ENCODE measurements around the gene FGF22. TPM values are rescaled to one million over a fixed set of nuclear protein-coding genes. Genes with fewer than 3 reads are reported as not detected.
"Not testable (repeated sequence)": the region's sequence is repeated elsewhere in the genome, so short reads cannot be mapped to it uniquely, and the experiment has no call there.

Gene FGF22
- total RNA-seq, 8 experiments from 2014 or later, result 0.11 to 2.3 (median 0.51) TPM

DNA sequence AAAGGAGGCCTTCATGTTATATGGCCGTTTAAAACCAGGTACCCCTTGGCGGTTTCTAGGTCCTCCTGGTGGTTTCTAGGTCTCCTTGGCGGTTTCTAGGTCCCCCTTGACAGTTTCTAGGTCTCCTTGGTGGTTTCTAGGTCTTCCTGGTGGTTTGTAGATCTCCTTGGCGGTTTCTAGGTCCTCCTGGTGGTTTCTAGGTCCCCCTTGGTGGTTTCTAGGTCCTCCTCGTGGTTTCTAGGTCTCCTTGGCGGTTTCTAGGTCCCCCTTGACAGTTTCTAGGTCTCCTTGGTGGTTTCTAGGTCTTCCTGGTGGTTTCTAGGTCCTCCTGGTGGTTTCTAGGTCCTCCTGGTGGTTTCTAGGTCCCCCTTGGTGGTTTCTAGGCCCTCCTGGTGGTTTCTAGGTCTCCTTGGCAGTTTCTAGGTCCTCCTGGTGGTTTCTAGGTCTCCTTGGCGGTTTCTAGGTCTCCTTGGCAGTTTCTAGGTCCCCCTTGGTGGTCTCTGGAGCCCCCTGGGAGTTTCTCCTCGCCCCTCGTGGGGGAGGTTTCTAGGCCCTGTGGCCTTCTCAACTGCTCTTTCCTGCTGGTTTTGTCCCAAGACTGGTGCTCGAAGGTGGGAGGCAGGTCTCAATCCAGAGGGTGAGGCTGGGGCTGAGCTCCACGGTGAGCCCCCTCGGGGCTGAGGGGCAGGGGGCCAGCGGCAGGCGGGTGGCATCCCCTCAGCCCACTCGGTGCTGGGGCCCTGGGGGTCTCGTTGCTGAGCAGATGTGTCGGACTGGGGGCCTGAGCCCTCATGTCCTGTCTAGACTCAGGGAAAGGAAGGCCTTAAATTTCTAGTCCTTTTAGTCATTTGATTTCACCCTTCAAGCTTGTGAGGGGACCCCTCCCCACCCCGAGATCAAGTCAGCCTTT, 42.0 kb upstream of the FGF22 start:
- Histone ChIP-seq H3K27ac (no peak overlapping the region), H3K4me1 (replicated peaks in 1 of 2) (no peaks in the 10 kb centered on the region), H3K4me3 (no peak overlapping the region)
- 0 to 74% (median 48%) methylated on average over 1 to 9 of the region's 18 CpGs; no CpG with 5 or more reads in 5 of the 10 experiments for WGBS, 10 experiments
- in situ Hi-C loops (cut with MboI; ENCODE audit: low pct_unique_long_range_greater_than_20kb in 2 of 9, low sequenced_read_pairs in 9 of 9, unreplicated experiment in 9 of 9), result loop anchor here in 2 of 9 experiments (25.0 kb wide), 1 partner anchor 140 kb away; no protein-coding TSS in a partner anchor
- ATAC-seq (replicated peaks in 6 of 8), result no peak

DNA sequence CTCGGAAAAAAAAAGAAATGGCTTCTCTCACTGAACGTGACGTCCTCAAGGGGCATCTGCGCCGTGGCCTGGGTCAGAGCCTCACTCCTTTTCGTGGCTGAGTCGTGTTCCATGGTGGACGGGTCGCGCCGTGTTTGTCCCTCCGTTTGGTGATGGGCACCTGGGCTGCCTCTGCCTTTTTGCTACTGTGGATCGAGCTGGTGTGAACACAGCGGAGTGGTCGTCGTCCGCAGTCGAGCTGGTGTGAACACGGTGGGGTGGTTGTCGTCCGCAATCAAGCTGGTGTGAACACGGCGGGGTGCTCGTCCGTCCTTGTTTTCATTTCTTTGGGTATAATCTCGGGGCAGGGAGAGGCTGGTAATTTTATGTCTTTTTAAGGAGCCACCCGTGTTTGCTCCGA, 38.4 kb upstream of the FGF22 start:
- no peak for ATAC-seq (replicated peaks in 6 of 8)

DNA sequence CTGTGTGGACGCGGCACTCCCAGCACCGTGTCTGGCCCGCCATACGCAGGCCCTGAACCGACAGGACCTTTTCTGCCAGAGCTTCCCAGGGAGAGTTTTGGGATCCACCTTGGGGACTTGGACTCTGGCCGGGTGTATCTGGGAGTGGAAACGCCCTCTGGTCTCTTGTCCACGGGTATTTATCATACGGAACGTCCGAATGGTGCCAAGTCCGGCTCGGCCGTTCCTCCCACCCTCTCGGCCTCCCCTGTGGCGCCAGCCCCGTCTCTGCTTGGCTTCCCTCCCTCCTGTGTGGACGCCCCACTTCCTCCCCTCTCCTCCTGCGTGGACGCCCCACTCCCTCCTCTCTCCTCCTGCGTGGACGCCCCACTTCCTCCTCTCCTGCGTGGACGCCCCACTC, 37.9 kb upstream of the FGF22 start:
- no peak for ATAC-seq (replicated peaks in 6 of 8)
- no peaks in the 10 kb centered on the region for H3K4me1 ChIP-seq (replicated peaks in 1 of 2)
- no peak overlapping the region for H3K4me3 ChIP-seq
- in situ Hi-C loops (cut with MboI; ENCODE audit: low pct_unique_long_range_greater_than_20kb in 2 of 9, low sequenced_read_pairs in 9 of 9, unreplicated experiment in 9 of 9), result no loop called here
- 80 to 90% (median 80%) methylated on average over 2 to 3 of the region's 25 CpGs; no CpG with 5 or more reads in 7 of the 10 experiments for WGBS, 10 experiments
- H3K27ac ChIP-seq, result no peak overlapping the region

More for the DNA sequence above, 38.4 kb upstream of the FGF22 start:
- H3K4me1 ChIP-seq (replicated peaks in 1 of 2), result no peaks in the 10 kb centered on the region
- WGBS, 10 experiments, result 60 to 92% (median 82%) methylated on average over 1 to 14 of the region's 28 CpGs; no CpG with 5 or more reads in 3 of the 10 experiments
- in situ Hi-C loops (cut with MboI; ENCODE audit: low pct_unique_long_range_greater_than_20kb in 2 of 9, low sequenced_read_pairs in 9 of 9, unreplicated experiment in 9 of 9), result no loop called here
- no peak overlapping the region for H3K4me3 ChIP-seq
- no peak overlapping the region for H3K27ac ChIP-seq

DNA sequence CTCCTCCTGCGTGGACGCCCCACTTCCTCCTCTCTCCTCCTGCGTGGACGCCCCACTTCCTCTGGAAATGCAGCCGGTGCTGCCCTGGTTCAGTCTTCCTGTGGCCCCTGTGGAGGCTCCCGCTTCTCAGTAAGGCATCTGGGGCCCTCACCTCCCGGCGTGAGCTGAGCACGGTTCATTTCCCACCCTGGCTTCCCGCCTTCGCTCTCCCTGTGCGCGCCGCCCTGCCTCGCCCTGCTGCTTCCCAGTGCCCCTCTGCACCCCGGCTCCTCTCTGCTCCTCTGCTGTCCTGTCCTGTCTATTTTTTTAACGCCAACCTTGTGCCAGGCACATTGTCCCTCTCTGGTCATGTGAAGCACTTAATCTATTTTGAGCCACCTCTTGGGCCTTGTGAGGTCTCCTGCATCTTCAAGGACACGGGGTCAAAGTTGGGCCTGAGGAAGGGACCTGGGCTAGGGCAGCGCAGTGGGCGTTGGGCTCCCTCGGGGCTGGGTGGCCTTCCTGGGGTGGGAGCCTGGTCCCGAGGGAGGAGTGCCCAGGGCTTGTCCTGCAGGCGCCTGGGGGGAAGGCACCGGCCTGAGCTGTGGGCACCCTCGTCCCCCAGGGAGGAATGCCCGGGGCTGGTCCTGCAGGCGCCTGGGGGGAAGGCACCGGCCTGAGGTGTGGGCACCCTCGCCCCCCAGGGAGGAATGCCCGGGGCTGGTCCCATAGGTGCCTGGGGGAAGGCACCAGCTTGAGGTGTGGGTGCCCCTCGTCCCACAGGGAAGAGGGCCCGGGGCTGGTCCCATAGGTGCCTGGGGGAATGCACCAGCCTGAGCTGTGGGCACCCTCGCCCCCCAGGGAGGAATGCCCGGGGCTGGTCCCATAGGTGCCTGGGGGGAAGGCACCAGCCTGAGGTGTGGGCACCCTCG, 37.0 kb upstream of the FGF22 start:
- Histone ChIP-seq H3K4me1 (replicated peaks in 1 of 2) (no peaks in the 10 kb centered on the region), H3K4me3 (no peak overlapping the region), H3K27ac (no peak overlapping the region)
- peak in 3 of 8 experiments; percentile 16 to 29 (median 19) for ATAC-seq (replicated peaks in 6 of 8)
- 60 to 100% (median 82%) methylated on average over 1 to 7 of the region's 35 CpGs; no CpG with 5 or more reads in 4 of the 10 experiments for WGBS, 10 experiments
- in situ Hi-C loops (cut with MboI; ENCODE audit: low pct_unique_long_range_greater_than_20kb in 2 of 9, low sequenced_read_pairs in 9 of 9, unreplicated experiment in 9 of 9), result no loop called here

DNA sequence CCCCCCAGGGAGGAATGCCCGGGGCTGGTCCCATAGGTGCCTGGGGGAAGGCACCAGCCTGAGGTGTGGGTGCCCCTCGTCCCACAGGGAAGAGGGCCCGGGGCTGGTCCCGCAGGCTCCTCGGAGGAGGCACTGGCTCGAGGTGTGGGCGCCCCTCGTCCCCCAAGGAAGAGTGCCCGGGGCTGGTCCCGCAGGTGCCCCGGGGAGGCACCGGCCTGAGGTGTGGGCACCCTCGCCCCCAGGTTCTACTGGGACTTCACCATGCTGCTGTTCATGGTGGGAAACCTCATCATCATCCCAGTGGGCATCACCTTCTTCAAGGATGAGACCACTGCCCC, 36.4 kb upstream of the FGF22 start:
- ATAC-seq (replicated peaks in 6 of 8), result peak in 3 of 8 experiments; percentile 3 to 21 (median 13)
- not testable (repeated sequence) for H3K4me1 ChIP-seq (replicated peaks in 1 of 2)

DNA sequence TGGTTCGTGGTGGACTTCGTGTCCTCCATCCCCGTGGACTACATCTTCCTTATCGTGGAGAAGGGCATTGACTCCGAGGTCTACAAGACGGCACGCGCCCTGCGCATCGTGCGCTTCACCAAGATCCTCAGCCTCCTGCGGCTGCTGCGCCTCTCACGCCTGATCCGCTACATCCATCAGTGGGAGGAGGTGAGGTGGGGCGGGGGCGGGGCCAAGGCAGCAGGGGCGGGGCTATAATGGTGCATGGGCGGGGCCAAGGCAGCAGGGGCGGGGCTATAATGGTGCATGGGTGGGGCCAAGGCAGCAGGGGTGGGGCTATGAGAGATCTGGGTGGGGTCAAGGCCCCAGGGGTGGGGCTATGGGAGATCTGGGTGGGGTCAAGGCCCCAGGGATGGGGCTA, 35.9 kb upstream of the FGF22 start:
- H3K4me1 ChIP-seq (replicated peaks in 1 of 2); ATAC-seq (replicated peaks in 6 of 8); H3K4me3 ChIP-seq; in situ Hi-C loops (cut with MboI; ENCODE audit: low pct_unique_long_range_greater_than_20kb in 2 of 9, low sequenced_read_pairs in 9 of 9, unreplicated experiment in 9 of 9); H3K27ac ChIP-seq: not testable (repeated sequence)
- 87% methylated on average over 4 of the region's 20 CpGs; no CpG with 5 or more reads in 9 of the 10 experiments for WGBS, 10 experiments

More for the DNA sequence above, 36.4 kb upstream of the FGF22 start:
- 80 to 100% methylated on average over 1 of the region's 13 CpGs; no CpG with 5 or more reads in 8 of the 10 experiments for WGBS, 10 experiments
- in situ Hi-C loops (cut with MboI; ENCODE audit: low pct_unique_long_range_greater_than_20kb in 2 of 9, low sequenced_read_pairs in 9 of 9, unreplicated experiment in 9 of 9); H3K4me3 ChIP-seq; H3K27ac ChIP-seq: not testable (repeated sequence)

DNA sequence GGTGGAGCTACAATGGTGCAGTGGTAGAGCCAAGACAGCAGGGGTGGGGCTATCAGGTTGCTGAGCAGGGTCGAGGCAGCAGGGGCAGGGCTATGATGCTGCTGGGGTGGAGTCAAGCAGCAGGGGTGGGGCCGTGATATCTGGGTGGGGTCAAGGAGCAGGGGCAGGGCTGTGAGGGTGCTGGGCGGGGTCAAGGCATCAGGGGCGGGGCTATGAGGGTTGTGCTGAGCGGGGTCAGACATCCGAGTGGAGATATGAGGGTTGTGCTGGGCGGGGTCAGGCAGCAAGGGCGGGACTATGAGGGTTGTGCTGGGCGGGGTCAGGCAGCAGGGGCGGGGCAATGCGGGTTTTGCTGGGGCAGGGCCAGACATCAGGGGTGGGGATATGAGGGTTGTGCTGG, 35.3 kb upstream of the FGF22 start:
- Histone ChIP-seq H3K4me3 (no peak overlapping the region), H3K27ac (no peak overlapping the region), H3K4me1 (replicated peaks in 1 of 2) (no peaks in the 10 kb centered on the region)
- in situ Hi-C loops (cut with MboI; ENCODE audit: low pct_unique_long_range_greater_than_20kb in 2 of 9, low sequenced_read_pairs in 9 of 9, unreplicated experiment in 9 of 9), result no loop called here
- WGBS, 10 experiments, result no CpG with 5 or more reads among the region's 11 CpGs
- peak in 7 of 8 experiments; percentile 28 to 88 (median 41) for ATAC-seq (replicated peaks in 6 of 8)

DNA sequence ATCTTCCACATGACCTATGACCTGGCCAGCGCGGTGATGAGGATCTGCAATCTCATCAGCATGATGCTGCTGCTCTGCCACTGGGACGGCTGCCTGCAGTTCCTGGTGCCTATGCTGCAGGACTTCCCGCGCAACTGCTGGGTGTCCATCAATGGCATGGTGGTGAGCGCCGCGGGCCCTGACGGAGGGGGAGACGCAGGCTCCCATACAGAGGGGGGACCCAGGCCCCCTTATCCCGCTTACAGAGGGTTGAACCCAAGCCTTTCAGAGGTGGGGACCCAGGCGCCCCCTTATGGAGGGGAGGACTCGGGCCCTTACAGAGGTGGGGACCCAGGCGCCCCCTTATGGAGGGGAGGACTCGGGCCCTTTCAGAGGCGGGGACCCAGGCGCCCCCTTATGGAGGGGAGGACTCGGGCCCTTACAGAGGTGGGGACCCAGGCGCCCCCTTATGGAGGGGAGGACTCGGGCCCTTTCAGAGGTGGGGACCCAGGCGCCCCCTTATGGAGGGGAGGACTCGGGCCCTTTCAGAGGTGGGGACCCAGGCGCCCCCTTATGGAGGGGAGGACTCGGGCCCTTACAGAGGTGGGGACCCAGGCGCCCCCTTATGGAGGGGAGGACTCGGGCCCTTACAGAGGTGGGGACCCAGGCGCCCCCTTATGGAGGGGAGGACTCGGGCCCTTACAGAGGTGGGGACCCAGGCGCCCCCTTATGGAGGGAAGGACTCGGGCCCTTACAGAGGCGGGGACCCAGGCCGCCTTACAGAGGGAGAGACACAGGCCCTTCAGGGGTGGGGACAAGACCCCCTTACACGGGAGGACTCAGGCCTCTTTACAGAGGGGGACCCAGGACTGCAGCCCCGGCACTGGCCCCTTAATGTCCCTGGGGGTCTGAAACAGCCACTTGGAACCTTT, 34.4 kb upstream of the FGF22 start:
- ATAC-seq (replicated peaks in 6 of 8); H3K27ac ChIP-seq; in situ Hi-C loops (cut with MboI; ENCODE audit: low pct_unique_long_range_greater_than_20kb in 2 of 9, low sequenced_read_pairs in 9 of 9, unreplicated experiment in 9 of 9); H3K4me1 ChIP-seq (replicated peaks in 1 of 2); H3K4me3 ChIP-seq: not testable (repeated sequence)
- 20 to 60% methylated on average over 1 to 2 of the region's 34 CpGs; no CpG with 5 or more reads in 8 of the 10 experiments for WGBS, 10 experiments

DNA sequence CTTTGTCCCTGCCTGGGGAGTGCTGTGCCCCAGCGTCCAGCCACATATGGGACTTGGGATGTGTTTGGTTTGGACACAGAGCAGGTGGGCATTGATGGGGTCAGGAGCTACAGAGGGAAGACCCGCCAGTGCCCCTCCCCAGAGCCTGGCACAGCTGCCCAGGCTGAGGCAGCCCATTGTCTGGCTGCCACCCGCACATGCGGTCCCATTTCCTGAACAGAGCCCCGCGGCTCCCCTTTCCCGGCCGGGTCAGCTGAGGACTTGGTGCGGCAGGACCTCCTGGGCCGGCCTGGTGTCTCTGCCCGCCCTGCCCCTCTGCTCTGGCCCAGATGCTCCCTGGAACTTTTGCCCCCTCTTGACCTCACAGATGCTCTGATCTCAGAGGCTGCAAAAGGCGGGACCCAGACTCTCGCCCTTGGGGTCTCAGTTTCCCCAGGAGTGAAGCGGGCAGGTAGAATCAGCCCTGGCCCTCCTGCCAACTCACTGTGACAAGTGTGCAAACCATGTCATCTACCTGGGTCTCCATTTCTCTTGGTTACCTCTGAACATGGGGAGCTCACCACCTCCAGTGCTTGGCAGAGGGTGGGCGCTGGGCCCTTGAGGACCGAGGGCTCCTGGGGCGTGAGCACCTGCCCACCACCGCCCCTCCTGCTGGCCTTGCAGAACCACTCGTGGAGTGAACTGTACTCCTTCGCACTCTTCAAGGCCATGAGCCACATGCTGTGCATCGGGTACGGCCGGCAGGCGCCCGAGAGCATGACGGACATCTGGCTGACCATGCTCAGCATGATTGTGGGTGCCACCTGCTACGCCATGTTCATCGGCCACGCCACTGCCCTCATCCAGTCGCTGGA, 32.2 kb upstream of the FGF22 start:
- 68 to 100% (median 88%) methylated on average over 1 to 10 of the region's 30 CpGs; no CpG with 5 or more reads in 3 of the 10 experiments for WGBS, 10 experiments
- in situ Hi-C loops (cut with MboI; ENCODE audit: low pct_unique_long_range_greater_than_20kb in 2 of 9, low sequenced_read_pairs in 9 of 9, unreplicated experiment in 9 of 9), result no loop called here
- Histone ChIP-seq H3K27ac (no peak overlapping the region), H3K4me3 (no peak overlapping the region), H3K4me1 (replicated peaks in 1 of 2) (peaks cover 14 to 15% of the 10 kb centered on the region in 2 donors)
- no peak for ATAC-seq (replicated peaks in 6 of 8)

DNA sequence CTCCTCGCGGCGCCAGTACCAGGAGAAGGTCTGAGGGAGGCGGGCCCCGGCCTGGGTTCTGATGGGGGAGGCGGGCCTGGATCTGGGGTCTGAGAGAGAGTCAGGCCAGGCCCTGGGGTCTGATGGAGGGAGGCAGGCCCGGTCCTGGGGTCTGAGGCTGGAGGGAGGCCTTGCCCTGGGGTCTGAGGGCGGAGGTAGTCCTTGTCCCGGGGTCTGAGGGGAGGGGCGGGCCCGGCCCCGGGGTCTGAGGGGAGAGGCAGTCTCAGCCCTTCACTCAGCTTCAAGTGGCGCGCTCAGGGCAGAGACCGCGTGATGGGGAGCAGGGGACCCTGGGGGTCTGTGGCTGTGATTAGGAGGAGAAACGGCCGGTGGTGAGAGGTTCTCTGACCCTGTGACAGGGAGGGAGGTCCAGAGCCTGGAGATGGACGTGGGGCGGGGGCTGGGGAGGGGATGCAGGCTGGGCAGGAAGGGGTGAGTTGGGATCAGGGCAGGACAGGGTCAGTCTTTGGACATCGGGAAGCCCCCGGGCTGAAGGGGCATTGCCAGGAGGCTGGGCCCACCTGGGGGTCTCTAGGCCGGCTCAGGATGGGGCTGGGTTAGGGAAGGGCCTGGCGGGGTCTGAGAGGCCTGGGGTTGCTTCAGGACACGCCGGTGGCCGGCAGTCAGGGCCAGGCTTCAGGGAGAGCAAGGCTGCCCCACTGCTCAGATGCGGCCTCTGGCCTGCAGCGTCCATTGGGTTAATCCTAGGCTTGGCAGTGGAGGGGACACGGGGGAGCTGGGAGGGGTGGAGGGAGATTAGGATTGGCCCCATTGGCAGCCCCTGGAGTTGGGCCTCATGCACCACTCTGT, 31.3 kb upstream of the FGF22 start:
- ATAC-seq (replicated peaks in 6 of 8), result no peak
- Histone ChIP-seq H3K27ac (no peak overlapping the region), H3K4me3 (no peak overlapping the region), H3K4me1 (replicated peaks in 1 of 2) (peaks cover 14 to 15% of the 10 kb centered on the region in 2 donors)
- in situ Hi-C loops (cut with MboI; ENCODE audit: low pct_unique_long_range_greater_than_20kb in 2 of 9, low sequenced_read_pairs in 9 of 9, unreplicated experiment in 9 of 9), result no loop called here
- 90% methylated on average over 2 of the region's 30 CpGs; no CpG with 5 or more reads in 9 of the 10 experiments for WGBS, 10 experiments

DNA sequence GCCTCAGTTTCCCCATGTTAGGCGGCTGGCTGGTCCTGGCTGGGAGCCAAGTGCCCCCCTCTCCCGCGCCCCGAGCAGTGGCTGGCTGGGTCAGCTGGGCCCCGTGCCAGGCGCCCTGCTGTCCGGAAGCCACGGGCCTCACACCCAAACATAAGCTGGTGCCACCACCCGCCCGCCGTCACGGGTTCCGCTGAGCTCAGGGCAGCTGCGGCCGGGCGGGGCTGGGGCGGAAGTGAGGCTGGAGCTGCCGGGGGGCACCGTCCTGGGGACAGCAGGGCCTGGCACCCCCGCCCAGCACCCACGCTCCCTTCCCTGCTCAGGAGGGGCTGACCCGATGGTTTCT, 30.7 kb upstream of the FGF22 start:
- no peak overlapping the region for H3K4me3 ChIP-seq
- no peak overlapping the region for H3K27ac ChIP-seq

More for the DNA sequence above, 30.7 kb upstream of the FGF22 start:
- WGBS, 10 experiments, result no CpG with 5 or more reads among the region's 22 CpGs
- peak in 1 of 8 experiments; percentile 21 for ATAC-seq (replicated peaks in 6 of 8)
- in situ Hi-C loops (cut with MboI; ENCODE audit: low pct_unique_long_range_greater_than_20kb in 2 of 9, low sequenced_read_pairs in 9 of 9, unreplicated experiment in 9 of 9), result no loop called here
- peaks cover 14 to 15% of the 10 kb centered on the region in 2 donors for H3K4me1 ChIP-seq (replicated peaks in 1 of 2)
